Esophagus muscularis mucosa (tissue), 4 donors: ENCODE data around the gene GTF3C5. TPM values are rescaled to one million over a fixed set of nuclear protein-coding genes. Genes with fewer than 3 reads are reported as not detected.

Experiments used
- DNase-seq: peaks from one replicate; pipeline ENCODE4 v3.0.0-alpha.2; 2017; ENCODE audit errors: extremely low spot score
- H3K27ac ChIP-seq, 4 donors: fragments of 200-600 bp; sonication (generic); replicated peaks in 1 of 4; 1 replicate in 3 of 4; 2 replicates in 1 of 4; pipeline ENCODE4 v1.5.1; 2016 to 2019; ENCODE audit warnings: mild to moderate bottlenecking in 1 of 4
- H3K27me3 ChIP-seq, 4 donors: fragments of 200-600 bp; sonication (generic); one replicate each; pipeline versions ENCODE4 v1.5.1 to v1.6.0; 2016 to 2019
- H3K36me3 ChIP-seq, 4 donors: fragments of 200-600 bp; sonication (generic); one replicate each; pipeline ENCODE4 v1.5.1; 2016 to 2019
- H3K4me1 ChIP-seq, 4 donors: fragments of 200-600 bp; sonication (generic); one replicate each; pipeline ENCODE4 v1.5.1; 2016 to 2019
- H3K4me3 ChIP-seq, 4 donors: fragments of 200-600 bp; sonication (generic); 1 replicate in 2 of 4; 2 replicates in 2 of 4; pipeline ENCODE4 v1.5.1; 2016 to 2019; ENCODE audit warnings: mild to moderate bottlenecking in 4 of 4, moderate library complexity in 1 of 4
- H3K9me3 ChIP-seq, 4 donors: fragments of 200-600 bp; sonication (generic); 1 replicate in 3 of 4; 2 replicates in 1 of 4; pipeline ENCODE4 v1.5.1; 2016 to 2019
- EP300 ChIP-seq: sonication (generic); formaldehyde crosslinking; IDR thresholded peaks from one replicate; pipeline ENCODE4 v1.6.1; 2017; ENCODE audit warnings: antibody characterized with exemption
- POLR2A ChIP-seq: fragments of 450-650 bp; IDR thresholded peaks from one replicate; pipeline ENCODE4 v1.6.1; 2017; ENCODE audit warnings: antibody characterized with exemption, moderate library complexity, mild to moderate bottlenecking, low read depth
- POLR2AphosphoS5 ChIP-seq, 2 donors: sonication (generic); formaldehyde crosslinking; IDR thresholded peaks; one replicate each; pipeline ENCODE4 v1.6.1; 2017; ENCODE audit warnings: antibody characterized with exemption in 2 of 2
- WGBS: methylation state at CpG from one replicate; pipeline ENCODE4 v1.1.5; 2018; 5-methylcytosine and 5-hydroxymethylcytosine counted together
- intact Hi-C: fragments of 100-400 bp; cut with DNase I; formaldehyde crosslinking; loops from one replicate; pipeline ENCODE4 v1.15.1; 2023
- total RNA-seq, 4 donors: library from RNA; depleted of rRNA; stranded (reverse); fragments of >200 nt; gene quantifications; one replicate each; pipeline versions ENCODE4 v1.1.0 to v1.2.1, GENCODE V29; 2016
- TF ChIP-seq, protein P1 (sequence below), 3 experiments: fragments of 200-600 bp in 2 of 3; fragments of 450-650 bp in 1 of 3; sonication (generic) in 2 of 3; IDR thresholded peaks; one replicate each; pipeline ENCODE4 v1.5.1; 2017 to 2019; ENCODE audit warnings: antibody characterized with exemption in 3 of 3, mild to moderate bottlenecking in 2 of 3, moderate library complexity in 1 of 3

GTF3C5 gene
- total RNA-seq, 4 donors from 2014 or later = 38.9 to 58.1 (median 42.4) TPM

DNA sequence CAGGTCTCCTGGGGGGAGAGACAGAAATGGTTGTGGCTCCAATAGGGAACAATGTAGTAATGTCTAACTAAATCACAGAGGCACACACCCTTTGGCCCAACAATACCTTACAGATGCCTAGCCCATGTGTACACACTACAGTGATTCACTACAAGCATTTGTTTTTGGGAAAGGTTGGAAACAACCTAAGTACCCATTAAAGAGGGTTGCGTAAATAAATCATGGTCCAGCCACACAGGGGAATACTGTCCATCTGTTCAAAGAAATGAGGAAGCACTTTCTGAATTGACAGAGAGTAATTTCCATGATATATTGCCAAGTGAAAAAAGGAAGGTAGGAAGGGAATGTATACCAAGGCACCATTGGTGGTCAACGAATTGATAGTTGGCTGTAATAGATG, 22.0 kb upstream of the GTF3C5 start:
- DNase-seq = no peak
- Histone ChIP-seq H3K4me1 (no peaks in the 10 kb centered on the region), H3K4me3 (no peak overlapping the region), H3K27ac (no peak overlapping the region), H3K27me3 (peaks cover 0 to 45% (median 0%) of the 10 kb centered on the region in 4 donors), H3K36me3 (no peaks in the 10 kb centered on the region), H3K9me3 (peaks cover 0 to 14% (median 4%) of the 10 kb centered on the region in 4 donors)
- 76% methylated on average over 2 of the region's 2 CpGs for WGBS
- TF ChIP-seq EP300 = no peak
- no peak for TF ChIP-seq POLR2AphosphoS5 (IDR thresholded peaks at IDR 0.05)
- TF ChIP-seq, protein P1, sequence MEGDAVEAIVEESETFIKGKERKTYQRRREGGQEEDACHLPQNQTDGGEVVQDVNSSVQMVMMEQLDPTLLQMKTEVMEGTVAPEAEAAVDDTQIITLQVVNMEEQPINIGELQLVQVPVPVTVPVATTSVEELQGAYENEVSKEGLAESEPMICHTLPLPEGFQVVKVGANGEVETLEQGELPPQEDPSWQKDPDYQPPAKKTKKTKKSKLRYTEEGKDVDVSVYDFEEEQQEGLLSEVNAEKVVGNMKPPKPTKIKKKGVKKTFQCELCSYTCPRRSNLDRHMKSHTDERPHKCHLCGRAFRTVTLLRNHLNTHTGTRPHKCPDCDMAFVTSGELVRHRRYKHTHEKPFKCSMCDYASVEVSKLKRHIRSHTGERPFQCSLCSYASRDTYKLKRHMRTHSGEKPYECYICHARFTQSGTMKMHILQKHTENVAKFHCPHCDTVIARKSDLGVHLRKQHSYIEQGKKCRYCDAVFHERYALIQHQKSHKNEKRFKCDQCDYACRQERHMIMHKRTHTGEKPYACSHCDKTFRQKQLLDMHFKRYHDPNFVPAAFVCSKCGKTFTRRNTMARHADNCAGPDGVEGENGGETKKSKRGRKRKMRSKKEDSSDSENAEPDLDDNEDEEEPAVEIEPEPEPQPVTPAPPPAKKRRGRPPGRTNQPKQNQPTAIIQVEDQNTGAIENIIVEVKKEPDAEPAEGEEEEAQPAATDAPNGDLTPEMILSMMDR (IDR thresholded peaks at IDR 0.05) = no peak
- TF ChIP-seq POLR2A = no peak
- intact Hi-C loops = no loop called here

DNA sequence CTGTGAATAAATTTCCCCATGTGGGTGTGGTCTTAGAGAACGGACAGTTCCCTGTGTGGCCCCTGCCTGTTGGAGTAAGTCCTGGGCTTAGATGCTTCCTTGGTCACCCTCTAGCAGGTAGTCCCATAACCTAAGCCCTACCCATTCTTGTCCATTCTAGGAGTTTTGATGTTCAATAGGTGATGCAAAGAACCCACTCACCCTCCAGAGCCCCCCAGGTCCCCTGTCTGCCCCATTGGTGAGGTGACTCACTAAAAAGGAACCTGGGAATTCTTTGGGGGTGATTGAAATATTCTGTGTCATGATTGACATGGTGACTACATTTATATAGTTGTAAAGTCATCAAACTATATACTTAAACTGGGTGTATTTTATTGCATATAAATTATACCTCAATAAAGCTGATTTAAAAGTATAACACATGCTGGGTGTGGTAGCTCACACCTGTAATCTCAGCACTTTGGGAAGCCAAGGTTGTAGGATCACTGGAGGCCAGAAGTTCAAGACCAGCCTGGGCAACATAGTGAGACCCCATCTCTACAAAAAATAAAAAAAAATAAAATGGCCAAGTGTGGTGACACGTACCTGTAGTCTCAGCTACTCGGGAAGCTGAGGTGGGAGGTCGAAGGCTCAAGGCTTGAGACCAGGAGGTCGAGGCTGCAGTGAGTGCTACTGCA, 20.8 kb upstream of the GTF3C5 start:
- no peaks in the 10 kb centered on the region for H3K4me1 ChIP-seq
- H3K27me3 ChIP-seq = peaks cover 0 to 33% (median 0%) of the 10 kb centered on the region in 4 donors
- intact Hi-C loops = no loop called here
- WGBS = 70% methylated on average over 5 of the region's 5 CpGs
- DNase-seq = no peak
- no peak overlapping the region for H3K27ac ChIP-seq
- no peak for TF ChIP-seq EP300
- no peak for TF ChIP-seq POLR2A
- TF ChIP-seq POLR2AphosphoS5 (IDR thresholded peaks at IDR 0.05) = no peak
- TF ChIP-seq, protein P1 (IDR thresholded peaks at IDR 0.05) = no peak
- H3K4me3 ChIP-seq = no peak overlapping the region
- H3K36me3 ChIP-seq = no peaks in the 10 kb centered on the region
- H3K9me3 ChIP-seq = peaks cover 0 to 14% (median 7%) of the 10 kb centered on the region in 4 donors

DNA sequence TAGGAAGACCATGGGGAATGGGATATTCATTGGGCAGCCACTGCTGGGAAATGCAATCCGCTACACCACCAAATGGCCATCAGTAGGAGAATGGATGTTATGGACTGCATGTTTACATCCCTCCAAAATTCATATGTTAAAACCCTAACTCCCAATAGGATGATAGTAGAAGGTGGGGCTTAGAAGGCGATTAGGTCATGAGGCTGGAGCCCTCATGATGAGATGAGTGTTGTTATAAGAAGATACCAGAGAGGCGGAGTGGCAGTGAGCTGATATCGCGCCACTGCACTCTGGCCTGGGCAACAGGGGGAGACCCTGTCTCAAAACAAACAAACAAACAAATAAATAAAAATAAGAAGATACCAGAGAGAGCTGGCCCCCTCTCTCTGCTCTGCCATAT, 16.1 kb upstream of the GTF3C5 start:
- Histone ChIP-seq H3K4me3 (no peak overlapping the region), H3K27me3 (peaks cover 0 to 7% (median 0%) of the 10 kb centered on the region in 4 donors), H3K4me1 (no peaks in the 10 kb centered on the region), H3K27ac (no peak overlapping the region), H3K9me3 (peaks cover 0 to 26% (median 16%) of the 10 kb centered on the region in 4 donors), H3K36me3 (no peaks in the 10 kb centered on the region)
- TF ChIP-seq POLR2AphosphoS5 (IDR thresholded peaks at IDR 0.05) (no peak), EP300 (no peak), POLR2A (no peak)
- TF ChIP-seq, protein P1 (IDR thresholded peaks at IDR 0.05) = no peak
- WGBS = 88% methylated on average over 5 of the region's 5 CpGs
- intact Hi-C loops = no loop called here
- no peak for DNase-seq

GRCh38 chr9:133023117-133023890, 7.5 kb upstream of the GTF3C5 start:
- intact Hi-C loops = loop anchor here (10.0 kb wide), 1 partner anchor 79 kb away; the partner anchor contains the start of gene TSC1
- H3K9me3 ChIP-seq = no peaks in the 10 kb centered on the region
- peaks cover 6 to 10% (median 7%) of the 10 kb centered on the region in 4 donors for H3K4me1 ChIP-seq
- WGBS = 71% methylated on average over 21 of the region's 26 CpGs
- peaks cover 0 to 7% (median 0%) of the 10 kb centered on the region in 4 donors for H3K27me3 ChIP-seq
- H3K27ac ChIP-seq = no peak overlapping the region
- no peak overlapping the region for H3K4me3 ChIP-seq
- DNase-seq = no peak
- H3K36me3 ChIP-seq = no peaks in the 10 kb centered on the region
- TF ChIP-seq POLR2A (no peak), EP300 (no peak)

GRCh38 chr9:133026426-133026825, 4.4 kb upstream of the GTF3C5 start:
- no peaks in the 10 kb centered on the region for H3K27me3 ChIP-seq
- intact Hi-C loops = loop anchor here (10.0 kb wide), 1 partner anchor 82 kb away; the partner anchor contains the start of gene TSC1

More at GRCh38 chr9:133026426-133026825, 4.4 kb upstream of the GTF3C5 start:
- H3K27ac ChIP-seq = no peak overlapping the region
- 73% methylated on average over 3 of the region's 3 CpGs for WGBS
- H3K4me1 ChIP-seq = peaks cover 23 to 29% (median 25%) of the 10 kb centered on the region in 4 donors
- no peaks in the 10 kb centered on the region for H3K36me3 ChIP-seq
- H3K4me3 ChIP-seq = no peak overlapping the region
- DNase-seq = no peak
- no peaks in the 10 kb centered on the region for H3K9me3 ChIP-seq
- TF ChIP-seq POLR2A = no peak
- TF ChIP-seq, protein P1 (IDR thresholded peaks at IDR 0.05) = no peak
- no peak for TF ChIP-seq POLR2AphosphoS5 (IDR thresholded peaks at IDR 0.05)
- no peak for TF ChIP-seq EP300
